GM18868 (cell line): ENCODE measurements around the gene TNKS1BP1.
"Not testable (repeated sequence)": the region's sequence is repeated elsewhere in the genome, so short reads cannot be mapped to it uniquely, and the experiment has no call there.

Experiments
- ATAC-seq: cut with Tn5 transposase; IDR thresholded peaks from one replicate; pipeline ENCODE4 v1.9.1; 2021; ENCODE audit warnings: mild to moderate bottlenecking, moderate library complexity; ENCODE audit not compliant: unreplicated experiment

TNKS1BP1 gene

GRCh38 chr11:57324886-57325734, at the start of gene TNKS1BP1:
Gene TNKS1BP1, minus strand, starts transcription at chr11:57324952. Its CDS starts 3,067 bp downstream, at chr11:57321885.
- ATAC-seq = peak; percentile 90

GRCh38 chr11:57373146-57373545, 48.4 kb upstream of the TNKS1BP1 start:
- no peak for ATAC-seq

DNA sequence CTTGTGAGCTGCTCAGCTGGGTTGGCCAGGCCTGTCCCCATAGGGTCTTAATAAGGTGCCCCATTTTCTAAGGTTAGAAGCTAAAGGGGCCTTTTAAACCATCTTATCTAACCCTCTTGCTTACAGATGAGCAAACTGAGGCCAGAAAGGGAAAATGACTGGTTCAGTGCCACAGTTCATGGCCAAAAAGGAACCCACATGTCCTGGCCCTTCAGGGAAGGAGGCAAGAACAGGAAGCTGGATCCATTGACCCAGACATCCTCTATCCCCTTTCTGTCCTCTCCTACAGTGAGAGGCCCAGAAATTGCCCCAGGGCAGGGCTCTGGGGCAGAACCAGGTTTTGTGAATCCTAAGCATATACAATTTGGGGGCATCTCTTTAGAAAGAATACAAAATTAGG, 46.2 kb upstream of the TNKS1BP1 start:
- no peak for ATAC-seq

DNA sequence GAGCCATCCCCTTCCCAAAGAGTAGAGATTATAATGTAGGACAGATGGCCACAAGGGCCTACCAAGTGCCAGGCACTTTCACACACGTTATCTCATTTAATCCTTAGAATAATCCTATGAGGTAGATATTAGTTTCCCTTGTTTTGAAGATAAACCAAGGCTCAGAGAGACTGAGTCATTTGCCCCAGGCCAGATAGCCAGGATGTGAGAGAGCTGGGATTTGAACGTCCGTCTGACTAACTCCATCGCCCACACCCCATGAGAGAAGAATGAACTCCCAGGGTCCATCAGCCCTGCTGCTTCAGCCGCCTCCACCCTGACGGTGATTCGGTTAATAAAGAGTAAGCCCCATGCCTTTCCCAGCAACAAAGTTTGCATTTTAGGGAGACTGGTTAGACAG, 45.5 kb upstream of the TNKS1BP1 start:
- no peak for ATAC-seq

GRCh38 chr11:57368845-57369232, 44.1 kb upstream of the TNKS1BP1 start:
- no peak for ATAC-seq

DNA sequence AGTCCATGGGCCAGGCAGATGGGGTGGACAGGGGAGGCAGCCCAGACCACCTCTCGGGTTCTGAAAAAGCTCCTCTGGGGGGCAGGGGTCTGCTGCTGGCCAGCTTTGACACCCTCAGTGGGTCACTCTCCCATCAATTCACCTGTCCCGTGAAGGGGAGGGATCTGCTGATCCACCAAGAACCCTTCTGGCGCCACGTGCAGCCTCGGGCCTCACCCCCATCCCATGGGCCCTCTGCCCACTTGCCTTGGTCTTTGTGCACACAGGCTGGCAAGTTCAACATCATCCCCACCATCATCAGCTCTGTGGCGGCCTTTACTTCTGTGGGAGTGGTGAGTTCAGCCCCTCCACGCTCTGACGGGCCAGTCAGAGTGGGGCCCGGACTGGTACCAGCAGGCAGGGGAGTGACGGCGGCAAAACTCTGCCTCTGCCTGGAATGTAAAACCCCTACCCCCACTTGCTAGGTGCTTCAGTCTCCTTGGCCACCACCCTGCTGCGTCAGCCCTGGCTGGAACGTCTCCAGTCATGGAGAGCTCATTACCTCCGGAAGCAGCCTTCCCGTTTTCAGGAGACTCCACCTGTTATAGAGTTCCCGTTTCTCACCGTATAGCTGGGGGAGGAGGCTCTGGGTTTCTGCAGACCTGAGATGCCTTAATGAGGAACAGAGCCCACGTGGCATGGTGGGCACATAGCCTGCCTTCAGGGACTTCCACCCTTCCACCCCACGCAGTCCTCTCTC, 43.5 kb upstream of the TNKS1BP1 start:
- no peak for ATAC-seq

- ATAC-seq = no peak
Observed at GRCh38 chr11:57364851-57365660, 40.3 kb upstream of the TNKS1BP1 start.

GRCh38 chr11:57363131-57364080, 38.7 kb upstream of the TNKS1BP1 start:
- no peak for ATAC-seq

- no peak for ATAC-seq
Observed at GRCh38 chr11:57361926-57362325, 37.2 kb upstream of the TNKS1BP1 start.

- not testable (repeated sequence) for ATAC-seq
Observed at GRCh38 chr11:57361420-57361819, 36.7 kb upstream of the TNKS1BP1 start.

GRCh38 chr11:57360991-57361390, 36.2 kb upstream of the TNKS1BP1 start:
- no peak for ATAC-seq

DNA sequence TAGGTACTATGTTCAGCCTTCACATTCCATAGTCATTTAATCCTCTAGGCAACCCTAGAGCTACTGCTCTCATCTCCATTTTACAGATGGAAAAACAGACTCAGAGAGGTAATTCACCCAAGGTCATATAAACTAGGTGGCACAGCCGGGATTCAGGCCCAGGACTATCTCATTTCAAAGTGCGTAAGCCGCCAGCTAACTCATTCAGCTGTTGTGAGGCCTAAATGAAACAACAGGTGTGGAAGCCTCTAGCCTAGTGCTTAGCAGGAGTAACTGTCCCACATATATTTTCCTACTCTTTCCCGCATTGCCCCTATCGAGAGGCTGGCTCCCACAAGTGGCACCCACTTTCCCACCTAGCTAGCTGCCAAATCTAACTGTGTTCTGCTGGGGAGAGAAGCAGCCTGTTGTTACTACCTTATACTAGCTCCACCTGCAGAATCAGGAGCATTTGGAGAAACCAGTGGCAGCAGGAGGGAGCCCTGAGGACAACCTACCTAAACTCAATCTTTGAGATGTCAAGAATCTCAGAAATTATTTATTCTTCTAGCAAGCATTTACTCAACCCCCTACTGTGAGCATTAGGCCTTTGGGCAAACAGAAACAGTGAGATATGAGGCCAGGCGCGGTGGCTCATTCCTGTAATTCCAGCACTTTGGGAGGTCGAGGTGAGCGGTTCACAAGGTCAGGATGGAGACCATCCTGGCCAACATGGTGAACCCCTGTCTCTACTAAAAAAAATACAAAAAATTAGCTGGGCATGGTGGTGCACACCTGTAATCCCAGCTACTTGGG, 35.3 kb upstream of the TNKS1BP1 start:
- no peak for ATAC-seq

DNA sequence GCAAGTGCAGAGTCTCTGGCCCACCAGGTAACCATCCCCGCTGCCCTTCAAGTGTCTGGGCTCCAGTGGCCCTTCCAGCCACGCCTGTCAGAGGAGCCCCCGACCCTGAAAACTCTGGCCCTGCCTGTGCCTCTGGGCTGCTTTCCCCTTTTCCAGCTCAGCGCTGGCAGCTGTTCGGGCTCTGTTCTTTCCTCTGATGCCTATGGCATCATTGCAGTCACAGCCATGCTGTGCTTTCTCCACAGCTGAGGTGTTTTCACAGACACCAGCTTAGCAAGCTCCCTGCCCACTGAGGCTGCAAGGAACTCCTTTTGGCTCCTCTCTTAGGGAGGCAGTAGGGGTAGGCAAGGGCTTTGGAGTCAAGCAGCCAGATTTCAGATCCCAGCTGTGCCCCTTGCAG, 34.6 kb upstream of the TNKS1BP1 start:
- ATAC-seq = no peak

DNA sequence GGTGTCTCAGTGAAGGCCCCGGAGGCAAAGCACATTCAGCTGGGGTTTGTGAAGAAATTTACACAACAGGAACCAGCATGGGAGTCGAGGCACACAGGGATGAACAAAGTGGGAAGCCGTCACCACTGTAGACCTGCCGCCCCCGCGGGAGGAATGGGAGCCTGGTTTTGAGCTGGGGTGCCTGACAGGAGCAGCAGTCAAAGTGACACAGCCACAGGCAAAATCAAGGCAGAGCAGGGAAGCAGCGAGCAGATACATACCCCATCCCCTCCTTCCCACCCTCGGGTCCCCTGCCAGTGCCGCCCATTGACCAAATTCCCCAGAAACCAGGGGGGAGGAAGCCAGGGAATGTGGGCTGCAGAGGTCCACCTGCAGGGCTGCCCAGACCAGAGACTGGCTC, 34.2 kb upstream of the TNKS1BP1 start:
- ATAC-seq = no peak

DNA sequence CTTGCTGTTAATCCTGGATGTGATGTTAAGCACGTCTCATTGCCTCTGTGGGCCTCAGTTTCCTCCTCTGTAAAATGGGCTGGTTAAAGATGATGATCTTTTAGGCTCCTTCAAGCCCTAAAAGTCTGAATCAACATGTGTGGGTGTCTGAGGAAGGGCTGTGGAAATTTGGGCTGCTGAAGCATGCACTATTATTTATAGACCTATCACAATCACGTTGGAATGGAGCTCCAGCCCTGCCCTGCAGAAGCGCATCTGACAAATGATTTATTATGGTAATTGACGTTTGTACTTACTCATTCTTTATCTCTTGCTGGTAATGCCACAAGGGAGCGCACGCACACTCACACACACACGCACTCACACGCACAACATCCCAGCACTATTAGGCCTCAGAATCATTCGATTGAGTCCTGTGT, 33.8 kb upstream of the TNKS1BP1 start:
- ATAC-seq = no peak

DNA sequence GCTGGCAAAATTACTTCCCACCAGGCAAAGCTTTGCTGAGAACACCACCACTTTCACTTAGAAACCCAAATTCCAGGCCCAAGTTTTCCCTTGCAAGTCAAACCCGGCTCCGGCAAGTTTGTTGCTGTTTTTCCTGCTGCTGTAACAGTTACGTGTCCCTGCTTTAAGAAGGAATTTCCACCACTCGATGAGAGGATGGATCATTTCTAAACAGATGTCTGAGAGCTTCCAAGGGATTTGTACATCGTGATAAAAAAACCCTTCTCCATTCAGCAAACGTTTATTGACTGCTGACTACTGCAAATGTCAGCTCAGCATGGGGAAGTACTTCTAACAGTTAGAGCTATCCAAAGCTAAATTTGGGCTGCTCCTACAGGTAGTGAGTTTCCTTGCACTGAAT, 33.1 kb upstream of the TNKS1BP1 start:
- ATAC-seq = no peak

GRCh38 chr11:57357310-57357709, 32.6 kb upstream of the TNKS1BP1 start:
- no peak for ATAC-seq

- ATAC-seq = no peak
Observed at GRCh38 chr11:57356268-57356667, 31.5 kb upstream of the TNKS1BP1 start.

DNA sequence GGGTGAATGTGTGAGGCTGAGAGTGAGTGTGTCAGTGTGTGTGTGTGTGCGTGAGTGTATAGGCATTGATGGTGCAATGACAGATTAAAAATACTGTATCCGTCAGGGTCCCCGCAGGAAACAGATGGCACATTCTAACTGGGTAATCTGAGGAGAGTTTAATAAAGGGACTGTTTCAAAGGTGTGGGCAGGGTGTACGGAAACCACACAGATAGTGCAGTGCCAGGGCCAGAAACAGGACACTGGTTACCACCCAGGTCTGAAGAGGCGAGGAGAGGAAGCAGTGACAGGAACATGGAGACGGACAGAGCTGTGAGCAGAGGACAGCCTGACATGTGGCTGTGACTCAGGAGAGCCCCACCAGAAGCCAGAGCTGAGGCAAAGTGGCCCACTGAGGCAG, 29.9 kb upstream of the TNKS1BP1 start:
- ATAC-seq = no peak
